NB4 (cell line): ENCODE data around the gene FAM163B.

Experiments used
- DNase-seq: peaks from one replicate; pipeline ENCODE4 v3.0.0; 2010; ENCODE audit warnings: low read depth
- H3K4me3 ChIP-seq: one replicate; pipeline ENCODE4 v1.5.1; 2011; ENCODE audit warnings: mild to moderate bottlenecking, low read depth, low read length, moderate library complexity
- CTCF ChIP-seq: IDR thresholded peaks from one replicate; pipeline ENCODE4 v1.5.1; 2012; ENCODE audit warnings: low read depth, low read length
- MAX ChIP-seq: IDR thresholded peaks from 2 replicates; pipeline ENCODE4 v1.6.1; 2011; ENCODE audit warnings: low read depth, low read length
- MYC ChIP-seq: IDR thresholded peaks from 2 replicates; pipeline ENCODE4 v1.6.1; 2011; ENCODE audit warnings: low read depth, low read length
- POLR2A ChIP-seq: IDR thresholded peaks from 2 replicates; pipeline ENCODE4 v1.6.1; 2011; ENCODE audit warnings: mild to moderate bottlenecking; ENCODE audit not compliant: insufficient read length; ENCODE audit errors: extremely low read depth

The FAM163B gene

GRCh38 chr9:133613432-133613831 is 4.2 kb upstream of the FAM163B start:
- H3K4me3 ChIP-seq = no peak overlapping the region
- TF ChIP-seq MYC = no peak
- TF ChIP-seq MAX = no peak
- DNase-seq = no peak

GRCh38 chr9:133612816-133613215 is 3.6 kb upstream of the FAM163B start:
- no peak for DNase-seq
- no peak overlapping the region for H3K4me3 ChIP-seq
- no peak for TF ChIP-seq CTCF
- TF ChIP-seq POLR2A = no peak
- no peak for TF ChIP-seq MYC
- TF ChIP-seq MAX = no peak

- no peak for DNase-seq
- no peak overlapping the region for H3K4me3 ChIP-seq
- TF ChIP-seq POLR2A (no peak), MYC (no peak), CTCF (no peak), MAX (no peak)
Measured at GRCh38 chr9:133612051-133612450, 2.9 kb upstream of the FAM163B start.

GRCh38 chr9:133610845-133611244 is 1.7 kb upstream of the FAM163B start:
- H3K4me3 ChIP-seq = no peak overlapping the region
- no peak for DNase-seq
- TF ChIP-seq POLR2A (no peak), MYC (no peak), MAX (no peak), CTCF (no peak)

GRCh38 chr9:133608889-133609288 is 300 bp downstream of the FAM163B start:
- no peak for DNase-seq
- TF ChIP-seq CTCF (no peak), MAX (no peak), POLR2A (no peak), MYC (no peak)
- no peak overlapping the region for H3K4me3 ChIP-seq

GRCh38 chr9:133608382-133608781 is 807 bp downstream of the FAM163B start:
- no peak overlapping the region for H3K4me3 ChIP-seq
- DNase-seq = no peak
- TF ChIP-seq MAX = no peak
- TF ChIP-seq POLR2A = no peak
- TF ChIP-seq CTCF = no peak
- no peak for TF ChIP-seq MYC
